Suprapubic skin (tissue), 3 donors: ENCODE measurements around the gene ANTXR2.

Source experiments
- POLR2A ChIP-seq, 2 donors: fragments of 450-650 bp; IDR thresholded peaks; one replicate each; pipeline ENCODE4 v1.6.1; 2017; ENCODE audit warnings: antibody characterized with exemption in 2 of 2, mild to moderate bottlenecking in 2 of 2, moderate library complexity in 2 of 2
- TF ChIP-seq, protein P1 (sequence below), 2 donors: fragments of 200-600 bp in 1 of 2; fragments of 450-650 bp in 1 of 2; sonication (generic) in 1 of 2; IDR thresholded peaks; one replicate each; pipeline ENCODE4 v1.5.1; 2016 to 2019; ENCODE audit warnings: antibody characterized with exemption in 2 of 2, mild to moderate bottlenecking in 1 of 2, moderate library complexity in 1 of 2

- TF ChIP-seq, protein P1, sequence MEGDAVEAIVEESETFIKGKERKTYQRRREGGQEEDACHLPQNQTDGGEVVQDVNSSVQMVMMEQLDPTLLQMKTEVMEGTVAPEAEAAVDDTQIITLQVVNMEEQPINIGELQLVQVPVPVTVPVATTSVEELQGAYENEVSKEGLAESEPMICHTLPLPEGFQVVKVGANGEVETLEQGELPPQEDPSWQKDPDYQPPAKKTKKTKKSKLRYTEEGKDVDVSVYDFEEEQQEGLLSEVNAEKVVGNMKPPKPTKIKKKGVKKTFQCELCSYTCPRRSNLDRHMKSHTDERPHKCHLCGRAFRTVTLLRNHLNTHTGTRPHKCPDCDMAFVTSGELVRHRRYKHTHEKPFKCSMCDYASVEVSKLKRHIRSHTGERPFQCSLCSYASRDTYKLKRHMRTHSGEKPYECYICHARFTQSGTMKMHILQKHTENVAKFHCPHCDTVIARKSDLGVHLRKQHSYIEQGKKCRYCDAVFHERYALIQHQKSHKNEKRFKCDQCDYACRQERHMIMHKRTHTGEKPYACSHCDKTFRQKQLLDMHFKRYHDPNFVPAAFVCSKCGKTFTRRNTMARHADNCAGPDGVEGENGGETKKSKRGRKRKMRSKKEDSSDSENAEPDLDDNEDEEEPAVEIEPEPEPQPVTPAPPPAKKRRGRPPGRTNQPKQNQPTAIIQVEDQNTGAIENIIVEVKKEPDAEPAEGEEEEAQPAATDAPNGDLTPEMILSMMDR (IDR thresholded peaks at IDR 0.05): no peak
- no peak for TF ChIP-seq POLR2A (IDR thresholded peaks at IDR 0.05)
Measured at GRCh38 chr4:79898055-79898454, 175.0 kb downstream of the ANTXR2 start.
